Body of pancreas (tissue), 4 donors: ENCODE measurements around the gene SELENOS. TPM values are rescaled to one million over a fixed set of nuclear protein-coding genes. Genes with fewer than 3 reads are reported as not detected.
A peak's percentile ranks its signal among the peaks of the same experiment; 100 is the strongest.

Experiments used
- ATAC-seq: fragments of 150-250 bp; one replicate; pipeline ENCODE4 v1.9.1; 2016
- DNase-seq, 4 donors: peaks; one replicate each; pipeline ENCODE4 v3.0.0-alpha.2; 2019
- H3K27ac ChIP-seq, 4 donors: fragments of 200-600 bp; sonication (generic); 1 replicate in 3 of 4; 2 replicates in 1 of 4; pipeline versions ENCODE4 v1.5.1 to v1.6.1; 2016 to 2019; ENCODE audit warnings: mild to moderate bottlenecking in 1 of 4, mixed read lengths in 1 of 4, moderate library complexity in 1 of 4
- H3K27me3 ChIP-seq, 2 donors: fragments of 200-600 bp; sonication (generic); one replicate each; pipeline ENCODE4 v1.6.0; 2016; ENCODE audit warnings: mild to moderate bottlenecking in 1 of 2
- H3K36me3 ChIP-seq, 2 donors: fragments of 200-600 bp; sonication (generic); replicated peaks in 1 of 2; 2 replicates each; pipeline ENCODE4 v1.5.1; 2016; ENCODE audit warnings: low read depth in 2 of 2; ENCODE audit not compliant: insufficient read depth in 1 of 2
- H3K4me1 ChIP-seq: fragments of 200-600 bp; sonication (generic); one replicate; pipeline ENCODE4 v1.6.0; 2016
- H3K4me3 ChIP-seq, 2 donors: fragments of 200-600 bp; sonication (generic); 1 replicate in 1 of 2; 2 replicates in 1 of 2; pipeline ENCODE4 v1.5.1; 2016 to 2019
- H3K9me3 ChIP-seq, 3 donors: fragments of 200-600 bp; sonication (generic); 1 replicate in 2 of 3; 2 replicates in 1 of 3; pipeline ENCODE4 v1.5.1; 2016
- POLR2A ChIP-seq, 3 donors: fragments of 450-650 bp; IDR thresholded peaks; one replicate each; pipeline ENCODE4 v1.6.1; 2016; ENCODE audit warnings: antibody characterized with exemption in 3 of 3, mild to moderate bottlenecking in 2 of 3
- WGBS, 2 donors: methylation state at CpG; one replicate each; pipeline ENCODE4 v1.1.5; 2017; 5-methylcytosine and 5-hydroxymethylcytosine counted together
- intact Hi-C: fragments of 100-400 bp; cut with DNase I; formaldehyde crosslinking; loops from one replicate; pipeline ENCODE4 v1.15.1; 2023
- total RNA-seq, 2 donors: library from RNA; depleted of rRNA; stranded (reverse); fragments of >200 nt; gene quantifications; one replicate each; pipeline ENCODE4 v1.1.0, GENCODE V29; 2016
- TF ChIP-seq, protein P1 (sequence below), 7 experiments: fragments of 450-650 bp in 4 of 7; fragments of 200-600 bp in 3 of 7; sonication (generic) in 3 of 7; IDR thresholded peaks; one replicate each; pipeline ENCODE4 v1.5.1; 2016 to 2019; ENCODE audit warnings: antibody characterized with exemption in 7 of 7

SELENOS gene
- total RNA-seq, 2 donors from 2014 or later, result 37.2 to 45.1 TPM

DNA sequence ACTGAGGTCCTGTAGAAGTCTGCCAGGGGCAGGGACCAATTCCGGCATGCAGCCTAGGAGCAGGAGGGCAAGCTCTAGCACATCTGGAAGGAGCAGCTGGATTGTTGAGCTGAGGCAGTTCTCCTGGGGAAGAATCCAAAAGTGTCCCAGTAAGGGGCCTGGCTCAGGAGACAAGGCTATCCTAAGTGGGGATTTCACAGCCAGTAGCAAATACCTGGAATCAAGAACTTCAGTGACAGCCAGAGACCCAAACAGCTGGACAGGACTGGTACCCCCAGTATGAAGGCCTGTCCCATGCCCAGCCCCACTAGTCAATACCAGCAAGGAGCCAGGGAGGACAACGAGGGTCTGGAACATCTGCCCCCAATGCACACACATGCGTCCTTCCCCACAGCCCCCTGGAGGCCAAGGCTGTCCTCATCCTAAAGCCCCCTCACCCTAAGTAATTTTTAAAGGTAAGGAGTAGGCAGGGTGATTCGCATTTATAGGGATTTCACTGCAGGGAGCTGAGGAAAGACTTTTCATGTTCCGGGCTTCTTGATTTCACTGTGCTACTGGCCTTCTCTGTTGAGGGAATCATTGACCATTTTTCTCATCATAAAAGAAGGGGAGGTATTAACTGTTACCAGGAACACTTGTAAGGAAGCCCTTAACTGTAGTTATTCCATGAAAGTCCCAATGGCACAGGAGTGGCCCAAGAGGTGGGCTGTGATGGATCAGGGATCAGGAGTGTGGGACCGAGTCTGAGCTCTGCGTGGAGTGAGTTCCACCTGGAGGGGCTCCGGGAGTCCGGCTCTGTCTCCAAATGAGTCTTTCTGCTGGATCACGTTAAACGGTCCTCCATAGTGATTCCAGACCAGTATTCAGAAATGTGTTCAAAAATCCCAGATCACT, 22.9 kb downstream of the SELENOS start:
- intact Hi-C loops, result loop anchor here (5.0 to 10.0 kb wide), 3 partner anchors 167 to 630 kb away; no protein-coding TSS in a partner anchor
- H3K4me1 ChIP-seq, result peaks cover 26% of the 10 kb centered on the region
- no peak overlapping the region for H3K27ac ChIP-seq
- TF ChIP-seq, protein P1, sequence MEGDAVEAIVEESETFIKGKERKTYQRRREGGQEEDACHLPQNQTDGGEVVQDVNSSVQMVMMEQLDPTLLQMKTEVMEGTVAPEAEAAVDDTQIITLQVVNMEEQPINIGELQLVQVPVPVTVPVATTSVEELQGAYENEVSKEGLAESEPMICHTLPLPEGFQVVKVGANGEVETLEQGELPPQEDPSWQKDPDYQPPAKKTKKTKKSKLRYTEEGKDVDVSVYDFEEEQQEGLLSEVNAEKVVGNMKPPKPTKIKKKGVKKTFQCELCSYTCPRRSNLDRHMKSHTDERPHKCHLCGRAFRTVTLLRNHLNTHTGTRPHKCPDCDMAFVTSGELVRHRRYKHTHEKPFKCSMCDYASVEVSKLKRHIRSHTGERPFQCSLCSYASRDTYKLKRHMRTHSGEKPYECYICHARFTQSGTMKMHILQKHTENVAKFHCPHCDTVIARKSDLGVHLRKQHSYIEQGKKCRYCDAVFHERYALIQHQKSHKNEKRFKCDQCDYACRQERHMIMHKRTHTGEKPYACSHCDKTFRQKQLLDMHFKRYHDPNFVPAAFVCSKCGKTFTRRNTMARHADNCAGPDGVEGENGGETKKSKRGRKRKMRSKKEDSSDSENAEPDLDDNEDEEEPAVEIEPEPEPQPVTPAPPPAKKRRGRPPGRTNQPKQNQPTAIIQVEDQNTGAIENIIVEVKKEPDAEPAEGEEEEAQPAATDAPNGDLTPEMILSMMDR (IDR thresholded peaks at IDR 0.05), result no peak
- TF ChIP-seq POLR2A (IDR thresholded peaks at IDR 0.05), result no peak
- no peaks in the 10 kb centered on the region for H3K27me3 ChIP-seq
- no peak overlapping the region for H3K4me3 ChIP-seq
- 81 to 97% methylated on average over 8 to 11 of the region's 11 CpGs for WGBS, 2 donors
- ATAC-seq (no peak), DNase-seq (no peak)
- no peaks in the 10 kb centered on the region for H3K36me3 ChIP-seq
- H3K9me3 ChIP-seq, result no peaks in the 10 kb centered on the region

DNA sequence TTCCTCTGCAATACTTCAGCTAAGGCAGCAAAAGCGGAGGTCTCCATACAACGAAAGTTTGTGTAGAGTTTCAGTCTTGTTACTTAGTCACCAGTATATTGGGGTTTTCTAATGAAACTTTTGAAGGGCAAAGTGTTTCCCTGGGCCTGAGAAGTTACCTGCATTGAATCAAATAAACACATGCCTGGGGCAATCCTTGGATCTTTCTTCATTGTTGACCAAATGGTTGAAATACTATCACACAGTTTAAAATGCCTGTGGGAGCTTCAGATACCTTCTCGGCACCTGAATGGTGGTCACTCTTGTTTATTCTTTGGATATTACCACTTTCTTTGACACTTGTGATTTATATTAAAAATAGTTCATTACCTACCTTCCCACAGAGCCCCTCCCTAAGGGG, 24.4 kb downstream of the SELENOS start:
- TF ChIP-seq POLR2A (IDR thresholded peaks at IDR 0.05), result no peak
- TF ChIP-seq, protein P1 (IDR thresholded peaks at IDR 0.05), result no peak
- Histone ChIP-seq H3K9me3 (no peaks in the 10 kb centered on the region), H3K4me3 (peak overlapping the region in 1 of 2 donors; percentile 8), H3K27me3 (no peaks in the 10 kb centered on the region), H3K27ac (peak overlapping the region in 3 of 4 donors; percentile 44 to 85 (median 83)), H3K36me3 (no peaks in the 10 kb centered on the region), H3K4me1 (peaks cover 24% of the 10 kb centered on the region)
- intact Hi-C loops, result loop anchor here (10.0 kb wide), 1 partner anchor 628 kb away; no protein-coding TSS in a partner anchor
- ATAC-seq (no peak), DNase-seq (no peak)
- WGBS, 2 donors, result 41 to 45% methylated on average over 3 of the region's 3 CpGs

DNA sequence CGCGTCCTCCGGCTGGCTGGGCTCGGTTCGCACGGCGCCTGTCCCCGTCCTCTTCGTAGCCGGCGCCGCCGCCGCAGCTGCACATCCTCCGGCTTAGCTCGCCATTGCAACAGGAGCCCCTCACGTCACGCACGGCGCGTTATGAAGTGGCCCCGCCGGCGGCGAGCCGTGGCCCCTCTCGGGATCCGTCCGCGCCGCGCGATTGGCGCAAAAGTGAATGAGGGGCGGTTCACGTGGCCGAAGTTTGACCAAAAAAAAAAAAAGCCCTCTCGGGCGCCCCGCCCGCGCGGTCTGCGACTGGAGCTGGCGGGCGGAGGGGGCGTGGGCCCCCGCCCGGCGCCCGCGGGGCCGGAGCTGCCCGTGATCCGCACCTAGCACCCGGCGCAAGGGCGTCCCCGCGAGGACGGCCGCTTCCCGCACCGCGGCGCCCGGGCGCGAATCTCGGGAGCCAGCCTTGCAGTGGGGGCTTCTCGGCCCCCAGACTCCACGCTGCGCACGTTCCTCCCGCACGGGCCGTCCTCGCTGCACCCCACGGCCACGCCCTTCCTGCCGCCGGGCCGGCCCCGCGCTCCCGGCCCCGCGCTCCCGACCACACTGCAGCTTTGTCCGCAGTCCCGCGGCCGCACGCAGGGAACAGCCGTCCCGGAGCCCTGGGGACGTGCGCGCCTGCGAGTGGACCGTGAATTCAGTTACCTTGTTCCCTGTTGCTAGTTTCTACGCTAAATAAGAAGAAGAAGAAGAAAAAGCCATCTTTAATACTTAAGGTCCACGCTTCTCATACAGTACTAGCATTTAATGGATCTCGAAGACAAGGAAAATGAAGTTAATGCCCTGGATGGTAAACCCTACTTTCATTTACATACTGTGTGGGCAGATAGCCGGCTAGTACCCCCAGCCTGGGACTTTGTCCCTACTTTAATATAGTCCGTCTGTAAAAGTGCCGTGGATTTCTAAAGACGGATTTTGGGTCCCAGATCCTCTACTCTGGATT, 25.2 kb downstream of the SELENOS start, which contains the start of gene CHSY1:
Gene CHSY1 (minus strand): TSS at position 219 of the 991 bp plus-strand sequence. CDS start 592 bp downstream, outside the sequence.
- intact Hi-C loops, result loop anchor here (10.0 kb wide), 1 partner anchor 627 kb away; no protein-coding TSS in a partner anchor
- H3K4me3 ChIP-seq, result peak within 1 kb of the TSS; percentile 8 to 68
- H3K27me3 ChIP-seq, result no peaks in the 10 kb centered on the region
- peak; percentile 60 to 75 (median 67) for TF ChIP-seq POLR2A (IDR thresholded peaks at IDR 0.05)
- TF ChIP-seq, protein P1 (IDR thresholded peaks at IDR 0.05), result peak in 1 of 7 experiments; percentile 20
- 1 to 2% methylated on average over 23 to 105 of the region's 108 CpGs for WGBS, 2 donors
- DNase-seq (peak; percentile 87 to 91 (median 90)), ATAC-seq (peak; percentile 87)
- no peaks in the 10 kb centered on the region for H3K9me3 ChIP-seq
- H3K4me1 ChIP-seq, result peaks cover 24% of the 10 kb centered on the region
- H3K36me3 ChIP-seq, result no peaks in the 10 kb centered on the region
- peak within 1 kb of the TSS; percentile 59 to 85 (median 78) for H3K27ac ChIP-seq
